Right lobe of liver (tissue), 4 donors: ENCODE data around the gene ST6GALNAC4.

Source experiments
- POLR2A ChIP-seq: fragments of 450-650 bp; IDR thresholded peaks from one replicate; pipeline ENCODE4 v1.6.1; 2017; ENCODE audit warnings: antibody characterized with exemption, mild to moderate bottlenecking
- TF ChIP-seq, protein P1 (sequence below), 4 donors: fragments of 200-600 bp in 3 of 4; fragments of 450-650 bp in 1 of 4; IDR thresholded peaks; one replicate each; pipeline versions ENCODE4 v1.5.1 to v1.8.0; 2016 to 2022; ENCODE audit warnings: antibody characterized with exemption in 4 of 4, mild to moderate bottlenecking in 2 of 4
- donor health status: DM: no; HTN: no; CAD: no.
- donor health status: DM: no; HTN: no; CAD: no.
- donor health status: DM: no; HTN: yes; CAD: no.

DNA sequence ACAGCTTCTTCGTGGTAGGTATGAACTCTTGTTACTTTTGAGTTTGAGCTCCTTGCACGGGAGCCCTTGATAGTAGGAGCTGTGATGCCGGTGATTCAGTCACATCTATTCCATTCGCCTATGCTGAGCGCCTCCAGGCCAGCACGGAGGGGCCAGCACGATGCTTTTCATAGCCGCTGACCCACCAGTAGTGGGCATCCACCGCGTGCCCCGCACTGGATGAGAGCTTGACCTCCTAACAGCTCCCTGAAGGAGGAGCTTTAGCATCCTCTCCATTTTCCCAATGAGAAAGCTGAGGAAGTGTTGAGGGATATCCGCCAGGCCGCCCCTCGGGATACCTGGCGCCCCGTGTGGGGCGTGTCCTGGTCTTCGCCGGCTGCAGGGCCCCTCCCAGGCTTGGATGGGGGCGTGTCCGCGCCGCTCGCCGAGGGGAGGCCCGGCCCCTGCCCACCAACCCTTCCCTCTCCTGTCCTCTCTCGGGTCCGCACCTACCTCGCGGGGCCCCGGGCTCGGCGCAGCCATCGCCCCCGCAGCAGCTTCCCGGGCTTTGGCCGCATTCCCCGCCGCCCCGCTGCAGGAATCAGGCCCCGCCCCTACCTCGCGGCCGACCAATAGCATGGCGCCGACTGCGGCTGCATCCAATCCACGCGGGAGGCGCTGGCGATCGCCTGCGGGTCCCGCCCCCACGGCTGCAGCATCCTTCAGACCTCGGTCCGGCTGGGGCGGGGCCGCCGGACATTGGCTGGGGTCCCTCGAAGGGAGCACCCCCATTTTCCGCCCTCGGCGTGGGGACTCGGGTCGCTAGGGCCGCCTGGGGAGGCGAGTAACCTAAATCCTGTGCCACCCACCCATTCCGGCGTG lies 13.6 kb upstream of the ST6GALNAC4 start, which contains the start of gene PIP5KL1:
- TF ChIP-seq POLR2A, result no peak
- TF ChIP-seq, protein P1, sequence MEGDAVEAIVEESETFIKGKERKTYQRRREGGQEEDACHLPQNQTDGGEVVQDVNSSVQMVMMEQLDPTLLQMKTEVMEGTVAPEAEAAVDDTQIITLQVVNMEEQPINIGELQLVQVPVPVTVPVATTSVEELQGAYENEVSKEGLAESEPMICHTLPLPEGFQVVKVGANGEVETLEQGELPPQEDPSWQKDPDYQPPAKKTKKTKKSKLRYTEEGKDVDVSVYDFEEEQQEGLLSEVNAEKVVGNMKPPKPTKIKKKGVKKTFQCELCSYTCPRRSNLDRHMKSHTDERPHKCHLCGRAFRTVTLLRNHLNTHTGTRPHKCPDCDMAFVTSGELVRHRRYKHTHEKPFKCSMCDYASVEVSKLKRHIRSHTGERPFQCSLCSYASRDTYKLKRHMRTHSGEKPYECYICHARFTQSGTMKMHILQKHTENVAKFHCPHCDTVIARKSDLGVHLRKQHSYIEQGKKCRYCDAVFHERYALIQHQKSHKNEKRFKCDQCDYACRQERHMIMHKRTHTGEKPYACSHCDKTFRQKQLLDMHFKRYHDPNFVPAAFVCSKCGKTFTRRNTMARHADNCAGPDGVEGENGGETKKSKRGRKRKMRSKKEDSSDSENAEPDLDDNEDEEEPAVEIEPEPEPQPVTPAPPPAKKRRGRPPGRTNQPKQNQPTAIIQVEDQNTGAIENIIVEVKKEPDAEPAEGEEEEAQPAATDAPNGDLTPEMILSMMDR (IDR thresholded peaks at IDR 0.05), result no peak
